Endothelial cell of umbilical vein (primary cell): ENCODE results near the gene ANXA9. TPM values are rescaled to one million over a fixed set of nuclear protein-coding genes. Genes with fewer than 3 reads are reported as not detected.

Experiments
- BruUV-seq: library from RNA; stranded (reverse); fragments of 400-500 nt; replicated peaks from 2 replicates; lab custom pipeline; 2021; lab: Mats Ljungman, UMichigan
- CTCF ChIA-PET: fragments of 300-600, 350-600 bp; sonication (Branson Sonifier 250); formaldehyde crosslinking; loops from one replicate; lab custom pipeline; 2021; ENCODE audit warnings: antibody characterized with exemption, inconsistent platforms; lab: Charles Lee
- POLR2A ChIA-PET: fragments of 300-600, 350-600 bp; sonication (Branson Sonifier 250); formaldehyde crosslinking; loops from one replicate; lab custom pipeline; 2021; ENCODE audit warnings: antibody characterized with exemption, inconsistent platforms; lab: Charles Lee
- DNase-seq: peaks from one replicate; pipeline ENCODE4 v3.0.0-alpha.2; 2011; ENCODE audit warnings: low read depth, low spot score
- FAIRE-seq: peaks from 2 replicates; lab custom pipeline; 2011; peaks lifted over from hg19 to GRCh38; lab: Jason Lieb, UNC
- H2AFZ ChIP-seq: 2 replicates; pipeline ENCODE4 v1.6.0; 2012; ENCODE audit warnings: low read depth, low read length, control low read depth, inconsistent platforms
- H3K27ac ChIP-seq: 2 replicates; pipeline ENCODE4 v1.5.1; 2011; ENCODE audit warnings: low read depth, mild to moderate bottlenecking, control low read depth, low read length, moderate library complexity; ENCODE audit not compliant: insufficient read depth
- H3K27me3 ChIP-seq, 2 experiments: 2 replicates each; pipeline versions ENCODE4 v1.6.0 to v1.6.1; 2011; ENCODE audit warnings: low read length in 2 of 2, mixed read lengths in 1 of 2; ENCODE audit not compliant: control insufficient read depth in 2 of 2, insufficient read depth in 2 of 2
- H3K36me3 ChIP-seq, 2 experiments: 2 replicates in 1 of 2; 3 replicates in 1 of 2; pipeline ENCODE4 v1.5.1; 2011; ENCODE audit warnings: low read length in 2 of 2, mild to moderate bottlenecking in 1 of 2, moderate library complexity in 1 of 2; ENCODE audit not compliant: control insufficient read depth in 2 of 2, insufficient read depth in 2 of 2; ENCODE audit errors: extremely low read depth in 1 of 2
- H3K4me1 ChIP-seq: 3 replicates; pipeline ENCODE4 v1.5.1; 2011; ENCODE audit warnings: mild to moderate bottlenecking, low read length; ENCODE audit not compliant: control insufficient read depth, insufficient read depth; ENCODE audit errors: extremely low read depth
- H3K4me2 ChIP-seq: 2 replicates; pipeline ENCODE4 v1.6.1; 2011; ENCODE audit warnings: low read length, control low read depth, mixed read lengths; ENCODE audit not compliant: insufficient read depth
- H3K4me3 ChIP-seq, 3 experiments: fragments of 200-600 bp in 1 of 3; sonication (generic), shearing (Covaris generic) in 1 of 3; replicated peaks in 1 of 3; 2 replicates each; pipeline ENCODE4 v1.5.1; 2011 to 2016; ENCODE audit warnings: control low read depth in 3 of 3, low read length in 3 of 3, mild to moderate bottlenecking in 2 of 3, inconsistent platforms in 1 of 3, low read depth in 1 of 3, moderate library complexity in 1 of 3; ENCODE audit not compliant: insufficient read depth in 1 of 3
- H3K79me2 ChIP-seq: 2 replicates; pipeline ENCODE4 v1.6.0; 2012; ENCODE audit warnings: low read length, inconsistent platforms; ENCODE audit not compliant: control insufficient read depth, insufficient read depth
- H3K9ac ChIP-seq: replicated peaks from 2 replicates; pipeline ENCODE3; 2011; ENCODE audit warnings: low read length, control low read depth; ENCODE audit not compliant: insufficient read depth; ENCODE audit errors: extremely low read depth
- H3K9me1 ChIP-seq: replicated peaks from 3 replicates; pipeline ENCODE4 v1.6.0; 2011; ENCODE audit warnings: mild to moderate bottlenecking, low read length; ENCODE audit not compliant: control insufficient read depth, insufficient read depth; ENCODE audit errors: extremely low read depth
- H3K9me3 ChIP-seq: replicated peaks from 2 replicates; pipeline ENCODE4 v1.5.1; 2012; ENCODE audit warnings: low read length, inconsistent platforms; ENCODE audit not compliant: control insufficient read depth, insufficient read depth
- H4K20me1 ChIP-seq: replicated peaks from 2 replicates; pipeline ENCODE3; 2011; ENCODE audit warnings: mild to moderate bottlenecking, low read length; ENCODE audit not compliant: control insufficient read depth, insufficient read depth; ENCODE audit errors: extremely low read depth
- CTCF ChIP-seq, 2 donors: IDR thresholded peaks; 1 replicate in 1 of 2; 2 replicates in 1 of 2; pipeline ENCODE4 v1.5.1; 2011; ENCODE audit warnings: low read length in 2 of 2, mild to moderate bottlenecking in 2 of 2, moderate library complexity in 2 of 2, control low read depth in 1 of 2, inconsistent platforms in 1 of 2, low read depth in 1 of 2; ENCODE audit not compliant: insufficient read depth in 1 of 2; ENCODE audit errors: extremely low read depth in 1 of 2
- FOS ChIP-seq: IDR thresholded peaks from 2 replicates; pipeline ENCODE4 v1.6.1; 2011; ENCODE audit warnings: mild to moderate bottlenecking, low read length, moderate library complexity, borderline replicate concordance; ENCODE audit not compliant: insufficient read depth
- JUN ChIP-seq: IDR thresholded peaks from 2 replicates; pipeline ENCODE4 v1.6.1; 2011; ENCODE audit warnings: borderline replicate concordance, low read depth; ENCODE audit not compliant: insufficient read length, insufficient read depth
- POLR2AphosphoS5 ChIP-seq: IDR thresholded peaks from 2 replicates; pipeline ENCODE4 v1.6.1; 2012; ENCODE audit warnings: low read depth, mild to moderate bottlenecking, control low read depth, low read length, moderate library complexity; ENCODE audit not compliant: insufficient read depth
- dilution Hi-C: fragments of 300-500 bp; cut with MboI; formaldehyde crosslinking; loops from one replicate; pipeline ENCODE4 v1.15.0; 2019; ENCODE audit warnings: low sequenced_read_pairs; ENCODE audit not compliant: extremely low pct_ligation_motif_present
- intact Hi-C: fragments of 100-400 bp; cut with micrococcal nuclease; formaldehyde crosslinking; loops from one replicate; pipeline ENCODE4 v1.10.0; 2022
- polyA plus RNA-seq, 4 experiments: library from polyadenylated mRNA; depleted of rRNA in 3 of 4; stranded (reverse) in 3 of 4; unstranded in 1 of 4; fragments of >200 nt; gene quantifications; 2 replicates each; pipeline versions ENCODE4 v1.2.1 to v1.2.3, GENCODE V29; 2011 to 2012; ENCODE audit warnings: missing spikeins in 1 of 4
- total RNA-seq: library from RNA; stranded (reverse); gene quantifications from 2 replicates; pipeline ENCODE4 v1.2.3, GENCODE V29; 2021

ANXA9 gene
- total and polyA plus RNA-seq, 2 donors (not counting 3 experiments of a cell fraction or from before 2014, with no cell fraction given) = not detected

- Histone ChIP-seq H2AFZ (peak within 1 kb of the TSS; percentile 95), H3K36me3 (no peaks in the 10 kb centered on the region), H3K79me2 (no peaks in the 10 kb centered on the region), H3K27ac (peak within 1 kb of the TSS; percentile 88), H3K9me3 (no peaks in the 10 kb centered on the region), H3K4me1 (peaks cover 28% of the 10 kb centered on the region), H3K4me3 (peak within 1 kb of the TSS; percentile 35 to 51 (median 43)), H3K9ac (peak within 1 kb of the TSS; percentile 89), H3K9me1 (no peaks in the 10 kb centered on the region), H3K4me2 (peak within 1 kb of the TSS; percentile 87), H4K20me1 (no peaks in the 10 kb centered on the region), H3K27me3 (no peaks in the 10 kb centered on the region)
- TF ChIP-seq JUN (no peak), POLR2AphosphoS5 (no peak), CTCF (IDR thresholded peaks at IDR 0.05; ENCODE audit: extremely low read depth in 1 of 2, insufficient read depth in 1 of 2, low read depth in 1 of 2, low read length in 2 of 2) (peak; percentile 40 to 62), FOS (no peak)
- POLR2A ChIA-PET = interaction anchor here (0.6 to 1.7 kb wide), 7 partner anchors 8 to 189 kb away, joined by 3 to 6 read pairs (median 4); no protein-coding TSS in a partner anchor
- DNase-seq (peak; percentile 88), FAIRE-seq (peak; percentile 93)
- CTCF ChIA-PET = interaction anchor here (0.7 to 3.7 kb wide), 33 partner anchors 8 to 750 kb away, joined by 3 to 127 read pairs (median 4); partner anchors contain the start of genes ANXA9, C1orf56, CDC42SE1 and CERS2
- dilution Hi-C loops = no loop called here
- intact Hi-C loops = loop anchor here (1.0 kb wide), 1 partner anchor 27 kb away; no protein-coding TSS in a partner anchor
- BruUV-seq = TSS peak; percentile 41
Observed at GRCh38 chr1:151006327-151007052, 24.4 kb downstream of the ANXA9 start, which contains the start of gene MINDY1. MINDY1 (minus strand) TSS chr1:151006902; CDS start chr1:151002617, 4,285 bp downstream.
